ENCODE measurements around the gene ZNF654.
"Not testable (repeated sequence)": the region's sequence is repeated elsewhere in the genome, so short reads cannot be mapped to it uniquely, and the experiment has no call there.

The ZNF654 gene

DNA sequence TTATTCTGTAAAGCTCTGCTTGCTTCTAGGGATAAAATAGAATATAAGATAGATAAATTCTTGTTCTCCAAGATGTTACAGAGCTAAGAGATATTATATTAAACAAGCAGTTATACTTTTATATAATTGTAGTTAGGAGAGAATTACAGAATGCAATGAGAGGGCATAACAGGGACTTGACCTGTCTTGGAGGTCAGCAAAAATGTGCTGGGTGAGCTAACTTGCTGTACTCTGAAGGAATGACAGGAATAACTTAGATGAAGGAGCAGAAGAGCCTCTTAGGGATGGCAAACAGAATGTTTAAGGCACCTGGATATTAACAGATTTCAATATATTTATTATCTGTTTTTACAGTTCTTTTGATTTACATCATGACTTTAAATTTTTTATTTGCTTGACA lies 33.2 kb downstream of the ZNF654 start:
- no peak overlapping the region for H3K4me3 ChIP-seq (ENCODE audit: low read length in 2 of 2)
- H3K27me3 ChIP-seq (ENCODE audit: control insufficient read depth in 2 of 2, insufficient read depth in 2 of 2, low read length in 2 of 2): no peaks in the 10 kb centered on the region
- peaks cover 0 to 3% of the 10 kb centered on the region in 2 donors for H3K4me1 ChIP-seq (ENCODE audit: control insufficient read depth in 2 of 2, insufficient read depth in 2 of 2, low read length in 2 of 2)
- H3K36me3 ChIP-seq (ENCODE audit: control insufficient read depth in 2 of 2, insufficient read depth in 2 of 2, low read length in 2 of 2): peaks cover 5 to 6% of the 10 kb centered on the region in 2 donors
- H3K27ac ChIP-seq (ENCODE audit: low read depth in 2 of 2, low read length in 2 of 2): no peak overlapping the region
- no peaks in the 10 kb centered on the region for H3K9me3 ChIP-seq (ENCODE audit: control insufficient read depth in 2 of 2, low read length in 2 of 2)
- H3K9ac ChIP-seq (ENCODE audit: low read depth in 1 of 2, low read length in 2 of 2): no peak overlapping the region

DNA sequence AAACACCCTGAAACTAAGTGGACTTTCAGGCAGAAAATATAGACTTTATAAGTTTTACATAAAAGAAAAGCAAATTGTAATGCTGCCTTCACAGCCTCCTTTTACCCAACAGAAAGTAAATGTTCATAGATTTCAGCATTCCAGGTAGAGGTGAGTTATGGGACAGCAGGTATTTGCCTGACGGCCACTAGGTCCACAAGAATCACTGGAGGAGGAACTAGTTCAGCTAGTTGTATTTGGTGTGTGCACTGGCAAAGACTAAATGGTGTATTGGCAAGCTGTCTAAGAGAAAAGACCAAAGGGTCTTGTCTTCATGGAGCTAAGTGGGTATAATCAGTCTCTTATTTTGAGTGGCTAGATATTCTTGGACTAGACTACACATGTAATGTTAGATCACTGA lies 34.2 kb downstream of the ZNF654 start:
- no peaks in the 10 kb centered on the region for H3K9me3 ChIP-seq (ENCODE audit: control insufficient read depth in 2 of 2, low read length in 2 of 2)
- H3K4me1 ChIP-seq (ENCODE audit: control insufficient read depth in 2 of 2, insufficient read depth in 2 of 2, low read length in 2 of 2): peaks cover 0 to 3% of the 10 kb centered on the region in 2 donors
- H3K27me3 ChIP-seq (ENCODE audit: control insufficient read depth in 2 of 2, insufficient read depth in 2 of 2, low read length in 2 of 2): no peaks in the 10 kb centered on the region
- H3K36me3 ChIP-seq (ENCODE audit: control insufficient read depth in 2 of 2, insufficient read depth in 2 of 2, low read length in 2 of 2): peaks cover 2 to 6% of the 10 kb centered on the region in 2 donors
- H3K9ac ChIP-seq (ENCODE audit: low read depth in 1 of 2, low read length in 2 of 2): no peak overlapping the region
- H3K27ac ChIP-seq (ENCODE audit: low read depth in 2 of 2, low read length in 2 of 2): no peak overlapping the region
- H3K4me3 ChIP-seq (ENCODE audit: low read length in 2 of 2): no peak overlapping the region

DNA sequence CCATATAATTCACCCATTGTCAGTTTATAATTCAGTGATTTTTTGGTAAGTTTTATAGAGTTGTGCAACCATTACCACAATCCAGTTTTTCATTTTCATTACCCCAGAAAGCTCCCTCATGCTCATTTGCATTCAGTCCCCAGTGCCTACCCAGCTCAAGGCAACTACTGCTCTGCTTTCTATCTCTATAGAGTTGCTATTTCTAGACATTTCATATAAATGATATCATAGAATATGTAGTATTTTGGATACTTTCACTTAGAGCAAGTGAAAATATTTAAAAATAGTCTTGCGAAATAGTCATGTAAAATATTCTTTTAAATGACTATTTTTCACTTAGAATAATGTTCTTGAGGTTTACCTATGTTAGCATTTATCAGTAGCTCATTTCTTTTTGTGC lies 42.1 kb downstream of the ZNF654 start:
- no peaks in the 10 kb centered on the region for H3K36me3 ChIP-seq (ENCODE audit: control insufficient read depth in 2 of 2, insufficient read depth in 2 of 2, low read length in 2 of 2)
- no peak overlapping the region for H3K9ac ChIP-seq (ENCODE audit: low read depth in 1 of 2, low read length in 2 of 2)
- H3K27me3 ChIP-seq (ENCODE audit: control insufficient read depth in 2 of 2, insufficient read depth in 2 of 2, low read length in 2 of 2): no peaks in the 10 kb centered on the region
- no peak overlapping the region for H3K4me3 ChIP-seq (ENCODE audit: low read length in 2 of 2)
- H3K4me1 ChIP-seq (ENCODE audit: control insufficient read depth in 2 of 2, insufficient read depth in 2 of 2, low read length in 2 of 2): no peaks in the 10 kb centered on the region
- H3K27ac ChIP-seq (ENCODE audit: low read depth in 2 of 2, low read length in 2 of 2): no peak overlapping the region
- no peaks in the 10 kb centered on the region for H3K9me3 ChIP-seq (ENCODE audit: control insufficient read depth in 2 of 2, low read length in 2 of 2)

DNA sequence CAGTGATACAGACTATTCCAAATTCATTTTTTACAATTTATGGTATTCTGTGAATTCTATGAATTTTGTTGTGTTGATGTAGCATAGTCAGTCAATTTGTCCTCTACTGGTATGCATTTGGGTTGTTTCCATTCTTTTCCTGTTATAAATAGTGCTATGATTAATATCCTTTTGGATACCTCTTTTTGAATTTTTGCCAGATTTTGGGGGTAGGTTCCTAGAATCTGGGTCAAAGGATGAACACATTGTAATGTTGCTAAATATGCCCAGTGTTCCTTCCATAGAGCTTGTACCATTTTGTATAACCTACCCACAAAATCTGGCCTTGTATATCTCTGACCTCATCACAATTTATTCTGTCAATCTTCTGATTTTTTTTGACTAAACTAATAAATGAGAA lies 46.3 kb downstream of the ZNF654 start:
- no peaks in the 10 kb centered on the region for H3K36me3 ChIP-seq (ENCODE audit: control insufficient read depth in 2 of 2, insufficient read depth in 2 of 2, low read length in 2 of 2)
- no peaks in the 10 kb centered on the region for H3K27me3 ChIP-seq (ENCODE audit: control insufficient read depth in 2 of 2, insufficient read depth in 2 of 2, low read length in 2 of 2)
- H3K27ac ChIP-seq (ENCODE audit: low read depth in 2 of 2, low read length in 2 of 2): no peak overlapping the region
- no peaks in the 10 kb centered on the region for H3K4me1 ChIP-seq (ENCODE audit: control insufficient read depth in 2 of 2, insufficient read depth in 2 of 2, low read length in 2 of 2)
- no peak overlapping the region for H3K4me3 ChIP-seq (ENCODE audit: low read length in 2 of 2)
- H3K9ac ChIP-seq (ENCODE audit: low read depth in 1 of 2, low read length in 2 of 2): no peak overlapping the region
- H3K9me3 ChIP-seq (ENCODE audit: control insufficient read depth in 2 of 2, low read length in 2 of 2): no peaks in the 10 kb centered on the region

DNA sequence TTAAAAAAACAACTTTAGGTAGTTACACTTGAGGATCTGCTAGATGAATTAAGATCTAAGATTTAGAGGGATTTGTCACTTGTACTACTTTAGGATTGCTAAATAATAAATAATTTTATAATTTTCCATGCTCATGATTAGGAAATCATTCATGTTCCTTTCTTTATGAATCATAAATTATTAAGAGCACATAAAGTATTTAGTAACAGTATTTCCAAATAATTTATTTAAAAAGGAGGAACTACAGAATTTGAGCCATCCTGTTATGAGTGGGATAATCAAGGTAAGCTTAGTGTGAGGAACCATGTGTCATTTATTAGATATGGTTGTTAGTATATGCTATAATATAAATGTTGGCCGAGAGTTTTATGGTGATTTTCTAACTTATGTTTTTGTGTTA lies 53.2 kb downstream of the ZNF654 start:
- H3K27me3 ChIP-seq (ENCODE audit: control insufficient read depth in 2 of 2, insufficient read depth in 2 of 2, low read length in 2 of 2): no peaks in the 10 kb centered on the region
- no peak overlapping the region for H3K4me3 ChIP-seq (ENCODE audit: low read length in 2 of 2)
- H3K9ac ChIP-seq (ENCODE audit: low read depth in 1 of 2, low read length in 2 of 2): no peak overlapping the region
- no peaks in the 10 kb centered on the region for H3K9me3 ChIP-seq (ENCODE audit: control insufficient read depth in 2 of 2, low read length in 2 of 2)
- no peaks in the 10 kb centered on the region for H3K4me1 ChIP-seq (ENCODE audit: control insufficient read depth in 2 of 2, insufficient read depth in 2 of 2, low read length in 2 of 2)
- peaks cover 0 to 7% of the 10 kb centered on the region in 2 donors for H3K36me3 ChIP-seq (ENCODE audit: control insufficient read depth in 2 of 2, insufficient read depth in 2 of 2, low read length in 2 of 2)
- H3K27ac ChIP-seq (ENCODE audit: low read depth in 2 of 2, low read length in 2 of 2): no peak overlapping the region

DNA sequence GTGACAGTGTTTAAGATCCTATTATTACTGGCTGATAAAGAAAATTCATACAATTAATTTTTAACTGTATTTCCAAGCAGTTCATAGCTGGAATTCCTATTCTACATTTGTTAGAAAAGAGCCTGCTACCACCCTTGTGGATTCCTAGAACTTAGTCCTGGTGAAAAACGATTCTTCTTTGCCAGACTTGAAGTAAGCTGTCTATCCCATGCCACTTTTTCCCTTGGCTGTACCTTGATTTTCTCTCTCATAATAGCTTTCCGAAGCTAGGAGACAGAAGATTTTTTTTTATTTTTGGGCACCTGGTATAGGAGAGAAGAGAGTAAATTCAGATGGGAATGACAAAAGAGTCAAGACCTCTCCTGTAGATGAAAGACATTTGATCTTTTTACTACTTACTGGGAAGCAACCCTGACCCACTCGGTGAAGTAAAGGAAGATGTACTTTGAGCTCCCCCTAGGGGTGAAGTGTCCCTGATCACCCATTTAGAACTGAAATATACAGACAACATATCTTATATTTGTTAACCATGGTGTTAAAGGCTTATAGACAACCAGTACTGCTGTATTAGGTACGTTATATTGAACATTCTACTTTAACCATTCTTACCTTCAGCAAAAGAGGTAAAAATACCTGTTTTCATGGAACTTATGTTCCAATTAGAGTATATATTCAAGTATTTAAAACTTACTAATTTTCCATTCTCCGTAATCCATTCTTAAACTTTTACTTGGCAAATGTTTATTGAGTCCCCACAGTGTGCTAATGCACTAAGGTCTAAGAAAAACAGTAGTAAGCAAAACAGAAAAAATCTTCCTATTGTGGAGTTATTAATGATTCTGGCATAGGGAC lies 54.5 kb downstream of the ZNF654 start:
- Histone ChIP-seq H3K27me3 (ENCODE audit: control insufficient read depth in 2 of 2, insufficient read depth in 2 of 2, low read length in 2 of 2) (no peaks in the 10 kb centered on the region), H3K9ac (ENCODE audit: low read depth in 1 of 2, low read length in 2 of 2) (no peak overlapping the region), H3K4me1 (ENCODE audit: control insufficient read depth in 2 of 2, insufficient read depth in 2 of 2, low read length in 2 of 2) (no peaks in the 10 kb centered on the region), H3K9me3 (ENCODE audit: control insufficient read depth in 2 of 2, low read length in 2 of 2) (no peaks in the 10 kb centered on the region), H3K27ac (ENCODE audit: low read depth in 2 of 2, low read length in 2 of 2) (no peak overlapping the region), H3K4me3 (ENCODE audit: low read length in 2 of 2) (no peak overlapping the region), H3K36me3 (ENCODE audit: control insufficient read depth in 2 of 2, insufficient read depth in 2 of 2, low read length in 2 of 2) (peaks cover 0 to 7% of the 10 kb centered on the region in 2 donors)

DNA sequence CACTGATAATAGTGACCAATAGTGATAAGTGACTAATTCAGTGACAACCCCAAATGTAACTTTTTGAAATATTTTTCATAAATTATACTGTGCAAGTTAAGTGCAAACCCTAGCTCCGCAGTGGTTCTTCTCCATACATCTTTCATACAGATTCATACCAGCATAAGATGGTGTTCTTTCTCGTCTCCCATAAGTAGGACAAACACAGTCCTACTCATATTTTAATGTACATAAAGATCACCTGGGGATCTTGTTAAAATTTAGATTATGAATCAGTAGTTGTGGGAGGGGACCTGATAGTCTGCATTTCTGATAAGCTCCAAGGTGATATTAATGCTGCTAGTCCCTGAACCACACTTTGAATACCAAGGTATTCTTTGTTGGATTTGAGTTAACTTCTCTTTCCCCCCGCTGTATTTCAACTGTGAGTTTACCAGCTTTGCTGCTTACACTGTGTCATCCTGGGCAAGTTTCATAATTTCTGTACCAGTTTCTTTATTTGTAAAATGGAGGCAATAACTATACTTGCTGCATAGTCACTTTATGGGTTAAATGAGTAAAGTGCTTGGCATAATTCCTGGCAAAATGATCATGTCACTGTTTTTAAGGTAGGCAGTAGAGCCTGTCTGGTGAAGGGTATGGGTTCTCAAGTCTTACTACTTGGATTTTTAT lies 56.0 kb downstream of the ZNF654 start:
- no peak overlapping the region for H3K27ac ChIP-seq (ENCODE audit: low read depth in 2 of 2, low read length in 2 of 2)
- no peaks in the 10 kb centered on the region for H3K9me3 ChIP-seq (ENCODE audit: control insufficient read depth in 2 of 2, low read length in 2 of 2)
- H3K4me3 ChIP-seq (ENCODE audit: low read length in 2 of 2): no peak overlapping the region
- no peaks in the 10 kb centered on the region for H3K4me1 ChIP-seq (ENCODE audit: control insufficient read depth in 2 of 2, insufficient read depth in 2 of 2, low read length in 2 of 2)
- H3K9ac ChIP-seq (ENCODE audit: low read depth in 1 of 2, low read length in 2 of 2): no peak overlapping the region
- H3K36me3 ChIP-seq (ENCODE audit: control insufficient read depth in 2 of 2, insufficient read depth in 2 of 2, low read length in 2 of 2): peaks cover 0 to 7% of the 10 kb centered on the region in 2 donors
- H3K27me3 ChIP-seq (ENCODE audit: control insufficient read depth in 2 of 2, insufficient read depth in 2 of 2, low read length in 2 of 2): no peaks in the 10 kb centered on the region

DNA sequence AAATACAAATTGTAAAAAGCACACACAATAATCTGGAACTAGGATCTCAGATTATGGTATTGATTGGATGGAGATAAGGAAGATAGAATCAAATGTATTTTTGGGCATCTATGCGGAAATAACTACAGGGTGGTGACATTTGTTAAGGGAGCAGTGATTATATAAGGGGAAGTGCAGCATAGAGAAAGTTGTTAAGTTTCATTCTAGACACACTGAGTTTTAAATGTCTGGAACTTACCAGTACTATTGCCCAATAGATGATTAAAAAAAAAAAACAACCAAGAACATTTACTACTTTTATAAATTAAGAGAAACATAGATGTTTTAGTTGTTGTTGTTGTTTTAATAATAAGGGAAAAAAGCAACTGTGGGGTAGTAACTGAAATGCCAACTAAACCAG lies 58.6 kb downstream of the ZNF654 start:
- Histone ChIP-seq H3K9me3 (ENCODE audit: control insufficient read depth in 2 of 2, low read length in 2 of 2) (no peaks in the 10 kb centered on the region), H3K27me3 (ENCODE audit: control insufficient read depth in 2 of 2, insufficient read depth in 2 of 2, low read length in 2 of 2) (no peaks in the 10 kb centered on the region), H3K4me1 (ENCODE audit: control insufficient read depth in 2 of 2, insufficient read depth in 2 of 2, low read length in 2 of 2) (no peaks in the 10 kb centered on the region), H3K4me3 (ENCODE audit: low read length in 2 of 2) (no peak overlapping the region), H3K36me3 (ENCODE audit: control insufficient read depth in 2 of 2, insufficient read depth in 2 of 2, low read length in 2 of 2) (peaks cover 2 to 7% of the 10 kb centered on the region in 2 donors), H3K9ac (ENCODE audit: low read depth in 1 of 2, low read length in 2 of 2) (no peak overlapping the region), H3K27ac (ENCODE audit: low read depth in 2 of 2, low read length in 2 of 2) (no peak overlapping the region)

DNA sequence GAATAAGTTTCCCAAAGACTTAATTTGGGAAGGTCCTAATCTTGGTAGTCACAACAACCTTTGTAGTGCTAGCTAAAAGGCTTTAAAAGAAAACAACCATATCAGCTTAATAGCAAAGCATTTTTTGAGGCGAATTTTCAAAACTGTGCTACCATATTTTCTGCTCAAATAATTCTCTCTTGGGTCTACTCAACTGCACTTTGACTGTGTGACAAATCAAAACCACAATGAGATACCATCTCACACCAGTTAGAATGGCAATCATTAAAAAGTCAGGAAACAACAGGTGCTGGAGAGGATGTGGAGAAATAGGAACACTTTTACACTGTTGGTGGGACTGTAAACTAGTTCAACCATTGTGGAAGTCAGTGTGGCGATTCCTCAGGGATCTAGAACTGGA lies 59.5 kb downstream of the ZNF654 start:
- H3K27me3 ChIP-seq (ENCODE audit: control insufficient read depth in 2 of 2, insufficient read depth in 2 of 2, low read length in 2 of 2); H3K4me3 ChIP-seq (ENCODE audit: low read length in 2 of 2); H3K9ac ChIP-seq (ENCODE audit: low read depth in 1 of 2, low read length in 2 of 2); H3K4me1 ChIP-seq (ENCODE audit: control insufficient read depth in 2 of 2, insufficient read depth in 2 of 2, low read length in 2 of 2); H3K27ac ChIP-seq (ENCODE audit: low read depth in 2 of 2, low read length in 2 of 2); H3K9me3 ChIP-seq (ENCODE audit: control insufficient read depth in 2 of 2, low read length in 2 of 2); H3K36me3 ChIP-seq (ENCODE audit: control insufficient read depth in 2 of 2, insufficient read depth in 2 of 2, low read length in 2 of 2): not testable (repeated sequence)

DNA sequence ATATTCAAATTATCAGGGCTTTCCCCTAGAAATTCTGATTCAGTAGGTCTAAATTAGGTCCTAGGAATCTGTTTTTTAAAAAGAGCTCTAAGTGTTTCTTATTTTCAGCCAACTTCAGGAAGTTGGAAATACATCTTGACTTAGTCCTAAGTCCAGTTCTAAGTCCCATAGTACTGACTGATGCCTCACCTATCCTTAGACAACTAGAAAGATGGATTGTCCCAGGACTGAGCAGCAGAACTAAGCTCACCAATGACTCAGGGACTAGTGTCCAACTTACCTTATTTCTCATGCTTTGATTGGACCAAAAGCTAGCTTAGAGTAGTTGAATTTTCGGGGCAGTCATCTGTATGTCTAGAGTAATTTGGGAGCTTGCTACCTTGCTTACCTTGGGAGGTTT lies 64.5 kb downstream of the ZNF654 start:
- H3K4me3 ChIP-seq (ENCODE audit: low read length in 2 of 2): no peak overlapping the region
- H3K27me3 ChIP-seq (ENCODE audit: control insufficient read depth in 2 of 2, insufficient read depth in 2 of 2, low read length in 2 of 2): no peaks in the 10 kb centered on the region
- no peaks in the 10 kb centered on the region for H3K4me1 ChIP-seq (ENCODE audit: control insufficient read depth in 2 of 2, insufficient read depth in 2 of 2, low read length in 2 of 2)
- no peaks in the 10 kb centered on the region for H3K9me3 ChIP-seq (ENCODE audit: control insufficient read depth in 2 of 2, low read length in 2 of 2)
- H3K27ac ChIP-seq (ENCODE audit: low read depth in 2 of 2, low read length in 2 of 2): no peak overlapping the region
- H3K36me3 ChIP-seq (ENCODE audit: control insufficient read depth in 2 of 2, insufficient read depth in 2 of 2, low read length in 2 of 2): peaks cover 2% of the 10 kb centered on the region in 2 donors
- no peak overlapping the region for H3K9ac ChIP-seq (ENCODE audit: low read depth in 1 of 2, low read length in 2 of 2)

Measured in mucosa of rectum (tissue), 2 donors.